DOHH2 (cell line): ENCODE measurements around the gene CCDC63.

Source experiments
- CTCF ChIP-seq: fragments of 200-600 bp; sonication (generic); IDR thresholded peaks from one replicate; pipeline ENCODE4 v1.5.1; 2014; ENCODE audit warnings: antibody characterized with exemption, mild to moderate bottlenecking, low read depth, low read length; ENCODE audit not compliant: poor library complexity, severe bottlenecking
- EZH2phosphoT487 ChIP-seq: fragments of 200-600 bp; sonication (generic); IDR thresholded peaks from 2 replicates; pipeline ENCODE4 v1.6.1; 2017; ENCODE audit warnings: borderline replicate concordance, mild to moderate bottlenecking, antibody characterized with exemption, low read length, moderate library complexity, mixed read lengths

GRCh38 chr12:110912263-110912662 is 65.5 kb downstream of the CCDC63 start:
- TF ChIP-seq CTCF (no peak), EZH2phosphoT487 (no peak)
